ENCODE measurements around the gene ATP6AP1. TPM values are rescaled to one million over a fixed set of nuclear protein-coding genes. Genes with fewer than 3 reads are reported as not detected.

ATP6AP1 gene
- total and polyA plus RNA-seq, 9 of the 15 experiments (the other 6 are each of a cell fraction or from before 2014, with no cell fraction given) = 8.3 to 90.5 (median 52.9) TPM

DNA sequence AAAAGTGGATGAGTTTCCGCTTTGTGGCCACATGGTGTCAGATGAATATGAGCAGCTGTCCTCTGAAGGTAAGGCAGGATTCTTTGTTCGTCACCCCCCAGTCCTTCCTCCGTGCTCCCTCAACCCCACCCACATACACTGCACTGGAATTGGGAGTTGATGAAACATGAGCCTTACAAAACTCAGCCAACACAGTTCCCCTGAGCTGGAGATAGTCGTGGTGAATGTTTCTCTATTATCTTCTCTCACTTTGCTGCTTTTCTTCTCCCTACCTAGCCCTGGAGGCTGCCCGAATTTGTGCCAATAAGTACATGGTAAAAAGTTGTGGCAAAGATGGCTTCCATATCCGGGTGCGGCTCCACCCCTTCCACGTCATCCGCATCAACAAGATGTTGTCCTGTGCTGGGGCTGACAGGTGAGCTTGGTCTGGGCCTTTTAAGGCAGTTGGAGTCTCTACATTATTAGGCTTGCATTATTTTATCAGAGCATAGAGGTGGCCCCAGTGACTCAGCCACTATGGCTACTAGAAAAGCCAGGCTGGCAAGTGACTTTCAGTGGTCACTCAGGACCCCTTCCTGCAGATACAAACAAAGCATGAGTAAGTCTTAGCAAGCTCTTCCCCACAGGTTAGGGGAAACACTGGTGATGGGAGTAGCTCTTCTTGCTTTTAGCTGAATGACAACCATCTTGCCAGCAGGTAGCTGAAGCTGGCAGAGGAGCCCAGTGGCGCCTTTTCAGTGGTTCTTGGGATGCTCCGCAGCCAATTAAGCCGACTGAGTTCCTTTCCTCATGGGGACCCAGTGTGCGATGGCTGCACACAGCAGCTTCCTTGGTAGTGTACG is 28.7 kb upstream of the ATP6AP1 start:
- ChIA-PET POLR2A (interaction anchor here (0.6 to 6.0 kb wide), 17 partner anchors 10 to 142 kb away, joined by 3 to 85 read pairs (median 5); partner anchors contain the start of genes ATP6AP1, DNASE1L1 and TAFAZZIN), CTCF (ENCODE audit: low intra/inter-chr PET ratio) (interaction anchor here (0.5 to 3.3 kb wide), 2 partner anchors 135 to 139 kb away, joined by 3 to 17 read pairs; no protein-coding TSS in a partner anchor)
- H4K20me1 ChIP-seq (replicated peaks; ENCODE audit: control insufficient read depth, insufficient read depth, low read length) = peaks cover 13% of the 10 kb centered on the region
- in situ Hi-C loops (cut with MboI) = loop anchor here (10.0 kb wide), 1 partner anchor 135 kb away; no protein-coding TSS in a partner anchor
- peak overlapping the region; percentile 97 for H3K27ac ChIP-seq (ENCODE audit: extremely low read depth, low read depth, low read length)
- DNase-seq (ENCODE audit: extremely low read depth in 1 of 4, low spot score in 3 of 4) (peak in 2 of 4 experiments; percentile 32 to 33), FAIRE-seq (peak; percentile 51), ATAC-seq (no peak)
- peaks cover 42% of the 10 kb centered on the region for H3K79me2 ChIP-seq (ENCODE audit: control insufficient read depth, insufficient read depth, low read length)
- no peaks in the 10 kb centered on the region for H3K27me3 ChIP-seq (ENCODE audit: control insufficient read depth in 2 of 2, insufficient read depth in 2 of 2, low read length in 2 of 2)
- H2AFZ ChIP-seq (ENCODE audit: low read depth, low read length) = no peak overlapping the region
- no peaks in the 10 kb centered on the region for H3K9me1 ChIP-seq (ENCODE audit: control insufficient read depth, insufficient read depth, low read length)
- peak overlapping the region; percentile 95 to 98 for H3K9ac ChIP-seq (ENCODE audit: insufficient read depth in 1 of 2, low read depth in 2 of 2, low read length in 2 of 2)
- 12% methylated on average over 12 of the region's 14 CpGs for WGBS (ENCODE audit: insufficient coverage, low coverage, missing lambda C conversion rate)
- peak overlapping the region; percentile 97 for H3K4me2 ChIP-seq (ENCODE audit: insufficient read depth, low read length)
- H3K4me3 ChIP-seq = peak overlapping the region; percentile 64
- intact Hi-C loops (cut with micrococcal nuclease) = loop anchor here (5.0 kb wide), 1 partner anchor 88 kb away; the partner anchor contains the start of gene UBL4A
- no peaks in the 10 kb centered on the region; the same call in 1 of the 2 replicates for H3K9me3 ChIP-seq (replicated peaks; ENCODE audit: control insufficient read depth, insufficient read depth, low read depth, low read length)
- peaks cover 35% of the 10 kb centered on the region for H3K36me3 ChIP-seq (ENCODE audit: control insufficient read depth, insufficient read depth, low read length)
- peaks cover 5 to 20% of the 10 kb centered on the region in 2 experiments; a peak in 3 of 5 replicates for H3K4me1 ChIP-seq (replicated peaks in 1 of 2; ENCODE audit: control insufficient read depth in 2 of 2, insufficient read depth in 2 of 2, low read length in 2 of 2)
- BruUV-seq (replicated peaks) = no TSS peak
- TF ChIP-seq, protein P1, sequence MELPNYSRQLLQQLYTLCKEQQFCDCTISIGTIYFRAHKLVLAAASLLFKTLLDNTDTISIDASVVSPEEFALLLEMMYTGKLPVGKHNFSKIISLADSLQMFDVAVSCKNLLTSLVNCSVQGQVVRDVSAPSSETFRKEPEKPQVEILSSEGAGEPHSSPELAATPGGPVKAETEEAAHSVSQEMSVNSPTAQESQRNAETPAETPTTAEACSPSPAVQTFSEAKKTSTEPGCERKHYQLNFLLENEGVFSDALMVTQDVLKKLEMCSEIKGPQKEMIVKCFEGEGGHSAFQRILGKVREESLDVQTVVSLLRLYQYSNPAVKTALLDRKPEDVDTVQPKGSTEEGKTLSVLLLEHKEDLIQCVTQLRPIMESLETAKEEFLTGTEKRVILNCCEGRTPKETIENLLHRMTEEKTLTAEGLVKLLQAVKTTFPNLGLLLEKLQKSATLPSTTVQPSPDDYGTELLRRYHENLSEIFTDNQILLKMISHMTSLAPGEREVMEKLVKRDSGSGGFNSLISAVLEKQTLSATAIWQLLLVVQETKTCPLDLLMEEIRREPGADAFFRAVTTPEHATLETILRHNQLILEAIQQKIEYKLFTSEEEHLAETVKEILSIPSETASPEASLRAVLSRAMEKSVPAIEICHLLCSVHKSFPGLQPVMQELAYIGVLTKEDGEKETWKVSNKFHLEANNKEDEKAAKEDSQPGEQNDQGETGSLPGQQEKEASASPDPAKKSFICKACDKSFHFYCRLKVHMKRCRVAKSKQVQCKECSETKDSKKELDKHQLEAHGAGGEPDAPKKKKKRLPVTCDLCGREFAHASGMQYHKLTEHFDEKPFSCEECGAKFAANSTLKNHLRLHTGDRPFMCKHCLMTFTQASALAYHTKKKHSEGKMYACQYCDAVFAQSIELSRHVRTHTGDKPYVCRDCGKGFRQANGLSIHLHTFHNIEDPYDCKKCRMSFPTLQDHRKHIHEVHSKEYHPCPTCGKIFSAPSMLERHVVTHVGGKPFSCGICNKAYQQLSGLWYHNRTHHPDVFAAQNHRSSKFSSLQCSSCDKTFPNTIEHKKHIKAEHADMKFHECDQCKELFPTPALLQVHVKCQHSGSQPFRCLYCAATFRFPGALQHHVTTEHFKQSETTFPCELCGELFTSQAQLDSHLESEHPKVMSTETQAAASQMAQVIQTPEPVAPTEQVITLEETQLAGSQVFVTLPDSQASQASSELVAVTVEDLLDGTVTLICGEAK (IDR thresholded peaks at IDR 0.05) = no peak
- TF ChIP-seq, protein P1 (CRISPR knock-in tag; IDR thresholded peaks at IDR 0.05) = no peak
- TF ChIP-seq BDP1 (IDR thresholded peaks at IDR 0.05; ENCODE audit: insufficient read depth, insufficient read length) = no peak
- 0 out of 2 replicates have a peak, but pooled peaks have one; percentile 46 for TF ChIP-seq SP1 (CRISPR knock-in tag; IDR thresholded peaks at IDR 0.05)
- no peak for TF ChIP-seq MAFF (IDR thresholded peaks at IDR 0.05; ENCODE audit: low read length)
- TF ChIP-seq, protein P2, sequence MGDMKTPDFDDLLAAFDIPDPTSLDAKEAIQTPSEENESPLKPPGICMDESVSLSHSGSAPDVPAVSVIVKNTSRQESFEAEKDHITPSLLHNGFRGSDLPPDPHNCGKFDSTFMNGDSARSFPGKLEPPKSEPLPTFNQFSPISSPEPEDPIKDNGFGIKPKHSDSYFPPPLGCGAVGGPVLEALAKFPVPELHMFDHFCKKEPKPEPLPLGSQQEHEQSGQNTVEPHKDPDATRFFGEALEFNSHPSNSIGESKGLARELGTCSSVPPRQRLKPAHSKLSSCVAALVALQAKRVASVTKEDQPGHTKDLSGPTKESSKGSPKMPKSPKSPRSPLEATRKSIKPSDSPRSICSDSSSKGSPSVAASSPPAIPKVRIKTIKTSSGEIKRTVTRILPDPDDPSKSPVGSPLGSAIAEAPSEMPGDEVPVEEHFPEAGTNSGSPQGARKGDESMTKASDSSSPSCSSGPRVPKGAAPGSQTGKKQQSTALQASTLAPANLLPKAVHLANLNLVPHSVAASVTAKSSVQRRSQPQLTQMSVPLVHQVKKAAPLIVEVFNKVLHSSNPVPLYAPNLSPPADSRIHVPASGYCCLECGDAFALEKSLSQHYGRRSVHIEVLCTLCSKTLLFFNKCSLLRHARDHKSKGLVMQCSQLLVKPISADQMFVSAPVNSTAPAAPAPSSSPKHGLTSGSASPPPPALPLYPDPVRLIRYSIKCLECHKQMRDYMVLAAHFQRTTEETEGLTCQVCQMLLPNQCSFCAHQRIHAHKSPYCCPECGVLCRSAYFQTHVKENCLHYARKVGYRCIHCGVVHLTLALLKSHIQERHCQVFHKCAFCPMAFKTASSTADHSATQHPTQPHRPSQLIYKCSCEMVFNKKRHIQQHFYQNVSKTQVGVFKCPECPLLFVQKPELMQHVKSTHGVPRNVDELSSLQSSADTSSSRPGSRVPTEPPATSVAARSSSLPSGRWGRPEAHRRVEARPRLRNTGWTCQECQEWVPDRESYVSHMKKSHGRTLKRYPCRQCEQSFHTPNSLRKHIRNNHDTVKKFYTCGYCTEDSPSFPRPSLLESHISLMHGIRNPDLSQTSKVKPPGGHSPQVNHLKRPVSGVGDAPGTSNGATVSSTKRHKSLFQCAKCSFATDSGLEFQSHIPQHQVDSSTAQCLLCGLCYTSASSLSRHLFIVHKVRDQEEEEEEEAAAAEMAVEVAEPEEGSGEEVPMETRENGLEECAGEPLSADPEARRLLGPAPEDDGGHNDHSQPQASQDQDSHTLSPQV (IDR thresholded peaks at IDR 0.05) = peak; percentile 45
- no peak; the same call in 1 of the 2 replicates for TF ChIP-seq LCOR (CRISPR knock-in tag; IDR thresholded peaks at IDR 0.05)

Data from K562 (cell line).